PC-3 (cell line): ENCODE measurements around the gene SEC14L1.

Experiments
- EZH2 ChIP-seq: fragments of 300-600 bp; sonication (generic); IDR thresholded peaks from one replicate; pipeline ENCODE4 v1.6.1; 2017; ENCODE audit warnings: antibody characterized with exemption, mild to moderate bottlenecking, low read length; ENCODE audit not compliant: unreplicated experiment
- TF ChIP-seq, protein P1 (sequence below): fragments of 300-600 bp; sonication (generic); conservative IDR thresholded peaks from 2 replicates; pipeline ENCODE4 v1.5.1; 2017; ENCODE audit warnings: antibody characterized with exemption, low read depth, mild to moderate bottlenecking, low read length

DNA sequence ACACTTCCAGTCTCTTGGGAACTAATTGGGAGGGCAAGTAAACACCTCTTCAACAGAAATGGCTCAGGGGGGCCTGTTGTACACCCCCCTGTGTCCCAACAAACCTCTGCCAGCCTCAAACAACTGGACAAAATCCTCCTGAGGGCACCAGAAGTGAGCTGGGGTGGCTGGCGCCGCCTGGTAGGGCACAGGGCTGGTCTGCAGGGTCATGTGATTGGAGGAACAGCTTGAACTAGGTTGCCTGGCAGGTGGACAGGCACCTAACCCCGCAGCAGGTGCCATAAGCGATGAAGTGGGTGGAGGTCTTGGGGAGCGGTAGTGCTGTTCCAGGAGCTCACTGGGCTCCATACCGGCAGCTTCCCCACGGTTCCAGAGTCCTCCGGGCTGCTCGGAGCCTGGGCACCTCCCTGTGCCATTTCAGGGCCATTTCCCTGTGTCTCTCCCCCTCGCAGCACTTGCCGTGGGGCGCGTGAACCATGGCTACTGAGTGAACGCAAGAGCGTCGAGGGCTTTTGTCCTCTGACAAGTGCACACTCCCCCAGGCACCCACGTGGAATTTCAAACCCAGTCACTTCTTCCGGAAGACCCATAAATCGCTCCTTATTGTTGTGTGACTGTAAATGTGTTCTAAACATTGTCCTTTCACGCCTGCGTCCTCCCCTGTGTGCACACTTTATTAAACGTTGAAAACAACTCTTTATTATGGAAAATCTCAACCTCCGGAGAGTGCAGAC, 101.5 kb downstream of the SEC14L1 start:
- TF ChIP-seq, protein P1, sequence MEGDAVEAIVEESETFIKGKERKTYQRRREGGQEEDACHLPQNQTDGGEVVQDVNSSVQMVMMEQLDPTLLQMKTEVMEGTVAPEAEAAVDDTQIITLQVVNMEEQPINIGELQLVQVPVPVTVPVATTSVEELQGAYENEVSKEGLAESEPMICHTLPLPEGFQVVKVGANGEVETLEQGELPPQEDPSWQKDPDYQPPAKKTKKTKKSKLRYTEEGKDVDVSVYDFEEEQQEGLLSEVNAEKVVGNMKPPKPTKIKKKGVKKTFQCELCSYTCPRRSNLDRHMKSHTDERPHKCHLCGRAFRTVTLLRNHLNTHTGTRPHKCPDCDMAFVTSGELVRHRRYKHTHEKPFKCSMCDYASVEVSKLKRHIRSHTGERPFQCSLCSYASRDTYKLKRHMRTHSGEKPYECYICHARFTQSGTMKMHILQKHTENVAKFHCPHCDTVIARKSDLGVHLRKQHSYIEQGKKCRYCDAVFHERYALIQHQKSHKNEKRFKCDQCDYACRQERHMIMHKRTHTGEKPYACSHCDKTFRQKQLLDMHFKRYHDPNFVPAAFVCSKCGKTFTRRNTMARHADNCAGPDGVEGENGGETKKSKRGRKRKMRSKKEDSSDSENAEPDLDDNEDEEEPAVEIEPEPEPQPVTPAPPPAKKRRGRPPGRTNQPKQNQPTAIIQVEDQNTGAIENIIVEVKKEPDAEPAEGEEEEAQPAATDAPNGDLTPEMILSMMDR: peak; percentile 25; the same call in 1 of the 2 replicates
- TF ChIP-seq EZH2: no peak
